Chondrocyte (in vitro differentiated cells): ENCODE data around the gene CASZ1. TPM values are rescaled to one million over a fixed set of nuclear protein-coding genes. Genes with fewer than 3 reads are reported as not detected.

ENCODE experiments used
- DNase-seq: peaks from one replicate; pipeline ENCODE4 v3.0.0; 2021; ENCODE audit warnings: mixed read lengths, low spot score
- H3K27ac Mint-ChIP-seq: one replicate; pipeline ENCODE4 v1.8.0; 2021; ENCODE audit warnings: mild to moderate bottlenecking, moderate library complexity, mixed read lengths; ENCODE audit not compliant: unreplicated experiment
- H3K27me3 Mint-ChIP-seq: 2 replicates; pipeline ENCODE4 v1.8.0; 2021; ENCODE audit warnings: low read depth, mixed read lengths
- H3K36me3 Mint-ChIP-seq: 2 replicates; pipeline ENCODE4 v1.8.0; 2021; ENCODE audit warnings: low read depth, mixed read lengths
- H3K4me1 Mint-ChIP-seq: 2 replicates; pipeline ENCODE4 v1.8.0; 2021; ENCODE audit warnings: low read depth, mild to moderate bottlenecking, mixed read lengths
- H3K4me3 Mint-ChIP-seq: one replicate; pipeline ENCODE4 v1.8.0; 2021; ENCODE audit warnings: mild to moderate bottlenecking, moderate library complexity, mixed read lengths; ENCODE audit not compliant: unreplicated experiment
- H3K9me3 Mint-ChIP-seq: 2 replicates; pipeline ENCODE4 v1.8.0; 2021; ENCODE audit warnings: low read depth, mixed read lengths
- CTCF ChIP-seq: fragments of 200-600 bp; sonication (generic); IDR thresholded peaks from 2 replicates; pipeline ENCODE4 v1.5.0; 2021; ENCODE audit warnings: antibody characterized with exemption, mild to moderate bottlenecking, moderate library complexity
- total RNA-seq: library from RNA; stranded (reverse); gene quantifications from 3 replicates; pipeline ENCODE4 v1.2.1, GENCODE V29; 2021

CASZ1 gene
- total RNA-seq, 1 donor from 2014 or later: 4.1 TPM

DNA sequence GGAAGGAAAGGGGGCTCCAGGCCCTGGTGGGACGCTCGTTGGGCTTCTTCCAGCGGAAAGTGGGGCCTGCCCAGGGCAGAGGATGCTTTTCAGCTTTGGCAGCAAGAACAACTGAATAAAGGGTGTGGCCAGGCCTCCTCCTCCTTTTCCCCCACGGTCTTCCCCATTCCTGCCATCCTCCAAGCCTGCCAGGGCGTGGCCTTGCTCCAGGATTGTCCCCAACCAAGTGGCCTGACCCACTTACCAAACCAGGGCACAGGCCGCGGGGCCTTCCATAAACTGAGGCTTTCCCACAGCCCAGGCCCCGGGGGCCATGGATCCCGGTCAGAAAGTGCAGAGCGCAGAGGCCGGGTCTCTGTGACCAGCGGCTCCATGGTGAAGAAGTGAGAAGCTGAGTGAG, 33.6 kb downstream of the CASZ1 start:
- Mint-ChIP-seq H3K27ac (no peak overlapping the region), H3K4me1 (no peaks in the 10 kb centered on the region), H3K27me3 (no peaks in the 10 kb centered on the region), H3K4me3 (no peak overlapping the region), H3K36me3 (no peaks in the 10 kb centered on the region), H3K9me3 (no peaks in the 10 kb centered on the region)
- no peak for TF ChIP-seq CTCF
- DNase-seq: no peak

- H3K27me3 Mint-ChIP-seq: no peaks in the 10 kb centered on the region
- no peak overlapping the region for H3K4me3 Mint-ChIP-seq
- no peaks in the 10 kb centered on the region for H3K36me3 Mint-ChIP-seq
- no peak overlapping the region for H3K27ac Mint-ChIP-seq
- no peaks in the 10 kb centered on the region for H3K9me3 Mint-ChIP-seq
- TF ChIP-seq CTCF: no peak
- DNase-seq: no peak
- H3K4me1 Mint-ChIP-seq: no peaks in the 10 kb centered on the region
Measured at GRCh38 chr1:10762153-10762523, 34.3 kb downstream of the CASZ1 start.

DNA sequence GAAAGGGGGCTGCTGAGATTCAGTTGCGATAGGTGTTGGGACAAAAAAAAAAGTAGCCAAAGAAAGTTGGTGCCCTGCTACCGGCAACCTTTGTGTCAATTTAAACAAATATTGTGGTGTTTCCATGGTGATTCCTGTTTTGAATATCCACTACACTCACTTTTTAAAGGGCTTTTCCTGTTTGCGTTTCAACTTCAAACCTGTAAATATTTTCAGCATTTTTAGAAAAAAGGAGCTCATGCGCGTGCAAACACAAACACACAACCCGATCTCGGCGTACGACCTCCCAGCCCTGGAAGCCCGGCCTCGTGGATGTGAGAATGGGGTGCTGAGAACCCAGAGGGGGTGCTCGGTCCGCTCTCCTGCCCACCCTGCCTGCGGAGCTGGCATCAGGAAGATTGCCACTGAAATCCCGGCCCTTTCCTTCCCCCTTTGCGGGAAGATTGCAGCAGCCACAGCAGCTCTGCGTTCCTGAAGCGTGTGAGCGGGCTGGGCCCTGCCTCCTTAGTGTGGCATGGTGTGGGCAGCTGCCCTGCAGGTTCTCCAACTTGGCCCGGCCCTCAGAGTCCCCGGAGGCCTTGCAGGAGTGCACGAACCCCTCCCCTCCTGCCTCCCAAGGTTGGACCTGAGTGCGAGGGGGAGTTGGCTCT, 34.8 kb downstream of the CASZ1 start:
- Mint-ChIP-seq H3K36me3 (no peaks in the 10 kb centered on the region), H3K27ac (no peak overlapping the region), H3K9me3 (no peaks in the 10 kb centered on the region), H3K4me3 (no peak overlapping the region), H3K4me1 (no peaks in the 10 kb centered on the region), H3K27me3 (no peaks in the 10 kb centered on the region)
- no peak for DNase-seq
- TF ChIP-seq CTCF: no peak

DNA sequence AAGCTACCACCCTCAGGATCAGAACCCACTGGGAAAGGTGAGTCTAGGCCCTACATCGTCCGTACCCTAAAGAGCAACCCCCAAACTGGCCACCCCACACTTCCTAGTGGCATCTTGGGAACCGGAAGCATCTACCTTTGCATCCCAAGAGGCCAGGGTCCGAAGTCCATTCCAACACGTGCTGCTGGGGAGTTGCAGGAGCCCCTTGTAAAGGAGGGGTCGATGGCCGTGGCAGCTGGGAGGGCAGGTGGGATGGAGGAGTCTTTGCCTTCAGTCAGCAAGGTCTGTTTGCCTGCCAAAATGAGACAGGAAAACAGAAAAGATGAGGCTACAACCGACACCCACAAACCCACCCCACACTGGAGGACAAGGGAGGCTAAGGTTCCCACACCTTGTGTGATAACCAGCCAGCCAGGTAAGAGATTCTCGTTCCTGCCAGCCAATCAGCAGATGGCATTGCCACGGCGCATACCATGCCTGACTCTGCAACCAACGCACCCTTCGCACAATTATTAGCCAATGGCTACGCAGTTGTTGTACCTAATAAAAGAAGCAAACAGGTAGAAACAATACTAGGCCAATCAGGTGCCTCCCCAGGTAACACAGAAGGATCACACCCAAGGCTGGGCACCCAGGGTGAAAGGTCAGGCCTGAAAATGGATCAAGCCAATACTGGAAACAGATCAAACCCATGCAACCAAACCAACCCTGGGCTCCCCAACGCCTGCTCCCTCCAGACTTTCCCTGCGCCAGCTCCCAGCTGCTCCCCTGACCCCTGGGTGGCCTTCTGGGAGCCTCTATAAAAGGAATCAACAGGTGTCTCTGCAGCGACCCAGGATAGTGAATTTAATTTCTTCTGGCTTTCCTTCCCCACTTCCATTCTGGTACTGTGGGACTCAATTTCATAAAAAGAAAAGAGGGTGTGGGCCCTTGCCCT, 35.6 kb downstream of the CASZ1 start:
- Mint-ChIP-seq H3K27me3 (no peaks in the 10 kb centered on the region), H3K36me3 (no peaks in the 10 kb centered on the region), H3K27ac (no peak overlapping the region), H3K9me3 (no peaks in the 10 kb centered on the region), H3K4me1 (no peaks in the 10 kb centered on the region), H3K4me3 (no peak overlapping the region)
- DNase-seq: no peak
- TF ChIP-seq CTCF: no peak

GRCh38 chr1:10759413-10760200, 36.8 kb downstream of the CASZ1 start:
- TF ChIP-seq CTCF: no peak
- no peak for DNase-seq
- Mint-ChIP-seq H3K9me3 (no peaks in the 10 kb centered on the region), H3K4me3 (no peak overlapping the region), H3K4me1 (no peaks in the 10 kb centered on the region), H3K27ac (no peak overlapping the region), H3K27me3 (no peaks in the 10 kb centered on the region), H3K36me3 (no peaks in the 10 kb centered on the region)
